Measurements from ENCODE around the gene HNRNPAB. TPM values are rescaled to one million over a fixed set of nuclear protein-coding genes. Genes with fewer than 3 reads are reported as not detected.

HNRNPAB gene
- total RNA-seq, 1 experiment from 2014 or later: 547 TPM

GRCh38 chr5:178218237-178218776 lies 14.0 kb downstream of the HNRNPAB start:
- DNase-seq: no peak

More at GRCh38 chr5:178218237-178218776, 14.0 kb downstream of the HNRNPAB start:
- H3K27me3 ChIP-seq (ENCODE audit: insufficient read depth, low read length): no peaks in the 10 kb centered on the region
- no peak overlapping the region for H2BK120ac ChIP-seq (ENCODE audit: low read depth, low read length, poor library complexity, severe bottlenecking)
- H3K36me3 Mint-ChIP-seq (ENCODE audit: insufficient read depth in 1 of 3, low read depth in 3 of 3): peaks cover 36 to 88% (median 78%) of the 10 kb centered on the region in 3 experiments; a peak in 6 of 7 replicates
- no peaks in the 10 kb centered on the region for H3K79me1 ChIP-seq (ENCODE audit: insufficient read depth, low read depth, low read length, poor library complexity, severe bottlenecking)
- no peaks in the 10 kb centered on the region for H3K79me2 ChIP-seq (ENCODE audit: insufficient read depth, low read length)
- H3K9ac ChIP-seq (ENCODE audit: extremely low read depth, insufficient read length, low read length): no peak overlapping the region
- peaks cover 17 to 21% of the 10 kb centered on the region in 2 experiments for H3K4me1 Mint-ChIP-seq
- no peak for TF ChIP-seq CTCF (conservative IDR thresholded peaks at IDR 0.05)
- no peak overlapping the region for H4K8ac ChIP-seq (replicated peaks; ENCODE audit: insufficient read length, low read depth, low read length)
- H3K27ac ChIP-seq (ENCODE audit: insufficient read length, low read depth, low read length): no peak overlapping the region
- H3K4me3 Mint-ChIP-seq: no peak overlapping the region
- H3K23me2 ChIP-seq (ENCODE audit: insufficient read length, low read depth, low read length, poor library complexity, severe bottlenecking): no peaks in the 10 kb centered on the region
- H2BK20ac ChIP-seq (ENCODE audit: low read depth, low read length, poor library complexity, severe bottlenecking): no peak overlapping the region
- H3K9me3 Mint-ChIP-seq: no peaks in the 10 kb centered on the region
- no peak overlapping the region for H3K56ac ChIP-seq (ENCODE audit: insufficient read length, low read depth, low read length)
- H3K9me3 ChIP-seq (ENCODE audit: control insufficient read depth, low read depth, low read length): no peaks in the 10 kb centered on the region
- no peak overlapping the region for H2AFZ ChIP-seq (ENCODE audit: low read length)
- H2BK15ac ChIP-seq (ENCODE audit: low read depth, low read length): no peak overlapping the region
- no CpG with 5 or more reads among the region's 5 CpGs for WGBS (ENCODE audit: extremely low coverage, insufficient read length, low lambda C conversion rate)
- H3K27me3 Mint-ChIP-seq (ENCODE audit: low read depth): peaks cover 2% of the 10 kb centered on the region; the same call in 1 of the 2 replicates
- H4K5ac ChIP-seq (ENCODE audit: insufficient read length, low read depth, low read length): no peak overlapping the region
- H2BK12ac ChIP-seq (ENCODE audit: insufficient read length, low read depth, low read length): no peak overlapping the region
- no peak overlapping the region for H3K4ac ChIP-seq (ENCODE audit: low read depth, low read length)
- peaks cover 2% of the 10 kb centered on the region; the same call in 1 of the 2 replicates for H3K4me1 ChIP-seq (ENCODE audit: insufficient read depth, low read length)
- no peak overlapping the region for H3K27ac Mint-ChIP-seq
- no peak overlapping the region for H3K23ac ChIP-seq (ENCODE audit: insufficient read length, low read depth, low read length)
- H2BK5ac ChIP-seq (ENCODE audit: insufficient read length, low read length): no peak overlapping the region
- no peak overlapping the region for H4K91ac ChIP-seq (ENCODE audit: insufficient read length, low read depth, low read length)
- no peak overlapping the region for H3K4me2 ChIP-seq (ENCODE audit: insufficient read depth, insufficient read length, low read length)
- no peak overlapping the region for H3T11ph ChIP-seq (ENCODE audit: low read length)
- no peak overlapping the region for H3K18ac ChIP-seq (ENCODE audit: insufficient read length, low read depth, low read length)
- no peaks in the 10 kb centered on the region for H4K20me1 ChIP-seq (ENCODE audit: control insufficient read depth, insufficient read depth, insufficient read length)
- H2AK5ac ChIP-seq (ENCODE audit: insufficient read length, low read length): no peak overlapping the region
- H3K14ac ChIP-seq (ENCODE audit: insufficient read depth, low read length): no peak overlapping the region
